ENCODE measurements around the gene CRIM1. TPM values are rescaled to one million over a fixed set of nuclear protein-coding genes. Genes with fewer than 3 reads are reported as not detected.
A peak's percentile ranks its signal among the peaks of the same experiment; 100 is the strongest.

CRIM1 gene
- total and polyA plus RNA-seq, 12 donors: 14.1 to 83.6 (median 54.8) TPM

DNA sequence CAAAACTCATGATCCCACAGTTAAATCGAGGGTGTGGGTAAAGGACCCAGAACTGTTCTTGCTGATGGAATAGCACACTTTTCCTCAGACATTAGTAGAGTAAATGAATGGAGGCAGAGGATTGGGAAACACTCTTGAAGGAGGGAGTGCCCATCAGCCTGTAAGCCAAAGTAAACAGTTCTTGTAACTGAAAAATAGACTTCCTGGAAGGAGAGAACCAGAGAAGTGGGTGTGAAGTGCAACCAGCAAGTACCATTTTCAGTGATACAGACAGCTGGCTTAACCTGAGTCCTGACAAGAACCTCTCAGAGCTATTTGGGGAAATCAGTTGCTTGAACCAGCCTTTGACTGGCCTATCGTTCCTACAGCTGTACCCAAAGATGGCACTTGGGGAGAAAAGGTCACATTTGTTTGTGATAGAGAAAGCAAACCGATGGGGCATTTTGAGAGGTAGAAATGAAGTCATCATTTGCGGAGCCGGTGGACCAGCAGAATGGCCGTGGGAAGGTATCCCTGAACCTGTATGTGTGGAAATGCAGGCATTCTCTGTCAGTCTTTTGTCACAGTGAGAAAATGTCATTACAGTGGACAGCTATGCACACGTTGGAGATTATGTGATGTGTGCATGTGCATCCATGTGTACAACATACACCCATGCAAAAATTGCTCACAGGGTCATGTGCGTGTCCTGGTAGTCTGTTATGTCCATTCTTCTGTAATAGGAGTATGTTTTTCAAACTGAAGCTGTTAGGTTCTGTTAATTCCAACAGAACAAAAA lies 17.8 kb downstream of the CRIM1 start:
- Histone ChIP-seq H3K4me3 (no peak overlapping the region), H3K27me3 (no peaks in the 10 kb centered on the region), H3K4me1 (peaks cover 36 to 98% (median 87%) of the 10 kb centered on the region in 9 donors), H3K27ac (peak overlapping the region in 7 of 10 donors; percentile 7 to 73 (median 19)), H3K9me3 (no peaks in the 10 kb centered on the region), H3K36me3 (peaks cover 0 to 3% (median 0%) of the 10 kb centered on the region in 9 donors)
- TF ChIP-seq, protein P1, sequence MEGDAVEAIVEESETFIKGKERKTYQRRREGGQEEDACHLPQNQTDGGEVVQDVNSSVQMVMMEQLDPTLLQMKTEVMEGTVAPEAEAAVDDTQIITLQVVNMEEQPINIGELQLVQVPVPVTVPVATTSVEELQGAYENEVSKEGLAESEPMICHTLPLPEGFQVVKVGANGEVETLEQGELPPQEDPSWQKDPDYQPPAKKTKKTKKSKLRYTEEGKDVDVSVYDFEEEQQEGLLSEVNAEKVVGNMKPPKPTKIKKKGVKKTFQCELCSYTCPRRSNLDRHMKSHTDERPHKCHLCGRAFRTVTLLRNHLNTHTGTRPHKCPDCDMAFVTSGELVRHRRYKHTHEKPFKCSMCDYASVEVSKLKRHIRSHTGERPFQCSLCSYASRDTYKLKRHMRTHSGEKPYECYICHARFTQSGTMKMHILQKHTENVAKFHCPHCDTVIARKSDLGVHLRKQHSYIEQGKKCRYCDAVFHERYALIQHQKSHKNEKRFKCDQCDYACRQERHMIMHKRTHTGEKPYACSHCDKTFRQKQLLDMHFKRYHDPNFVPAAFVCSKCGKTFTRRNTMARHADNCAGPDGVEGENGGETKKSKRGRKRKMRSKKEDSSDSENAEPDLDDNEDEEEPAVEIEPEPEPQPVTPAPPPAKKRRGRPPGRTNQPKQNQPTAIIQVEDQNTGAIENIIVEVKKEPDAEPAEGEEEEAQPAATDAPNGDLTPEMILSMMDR (IDR thresholded peaks at IDR 0.05): no peak
- 72 to 83% methylated on average over 8 of the region's 8 CpGs for WGBS, 2 donors
- intact Hi-C loops (cut with DNase I): no loop called here
- ATAC-seq: peak in 7 of 8 donors; percentile 25 to 70 (median 36)
- no peak for DNase-seq

DNA sequence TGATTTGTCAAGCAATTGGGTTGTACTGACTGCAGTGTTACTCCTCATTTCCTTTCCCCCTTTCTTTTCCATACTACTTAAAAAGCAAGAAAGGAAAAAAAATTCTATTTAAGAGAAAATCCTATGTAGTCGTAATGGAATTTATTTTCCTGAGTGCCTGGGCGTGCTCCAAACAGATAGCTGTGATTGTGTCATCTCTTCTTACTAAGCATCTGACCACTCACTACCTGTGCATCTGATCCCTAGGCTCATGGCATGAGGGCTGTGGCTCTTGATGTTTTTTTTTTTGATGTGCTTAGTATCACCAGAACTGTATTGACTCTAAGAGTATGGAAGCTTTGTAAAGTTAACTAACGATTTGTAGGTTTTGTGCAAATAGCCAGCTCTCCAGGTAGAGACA lies 19.0 kb downstream of the CRIM1 start:
- Histone ChIP-seq H3K4me1 (peaks cover 31 to 94% (median 76%) of the 10 kb centered on the region in 9 donors), H3K9me3 (no peaks in the 10 kb centered on the region), H3K4me3 (no peak overlapping the region), H3K36me3 (peaks cover 0 to 10% (median 0%) of the 10 kb centered on the region in 9 donors), H3K27me3 (no peaks in the 10 kb centered on the region), H3K27ac (no peak overlapping the region)
- DNase-seq (no peak), ATAC-seq (no peak)
- 91 to 94% methylated on average over 3 of the region's 3 CpGs for WGBS, 2 donors
- intact Hi-C loops (cut with DNase I): no loop called here
- TF ChIP-seq, protein P1 (IDR thresholded peaks at IDR 0.05): no peak

DNA sequence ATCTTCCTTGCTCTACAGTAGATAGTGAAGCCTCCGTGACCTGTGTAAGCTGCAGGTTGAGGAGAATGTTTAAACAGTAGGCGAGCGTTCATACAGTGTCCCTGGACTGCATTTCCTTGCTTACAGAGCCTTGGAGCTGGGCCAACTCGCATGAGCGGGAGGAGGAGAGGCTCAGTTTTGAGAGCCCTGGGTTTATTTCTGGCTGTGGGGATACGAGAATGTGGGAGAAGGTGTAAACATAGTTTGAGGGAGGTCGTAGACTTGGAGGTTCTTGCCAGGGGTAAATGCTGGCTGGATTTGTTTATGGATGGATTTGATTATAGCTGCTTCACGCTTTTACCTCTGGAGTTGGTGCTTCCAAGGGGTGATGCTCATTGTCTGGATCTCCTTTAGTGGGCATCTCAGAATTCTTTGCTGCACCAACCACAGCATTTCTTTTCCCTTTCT lies 20.8 kb downstream of the CRIM1 start:
- TF ChIP-seq, protein P1 (IDR thresholded peaks at IDR 0.05): no peak

DNA sequence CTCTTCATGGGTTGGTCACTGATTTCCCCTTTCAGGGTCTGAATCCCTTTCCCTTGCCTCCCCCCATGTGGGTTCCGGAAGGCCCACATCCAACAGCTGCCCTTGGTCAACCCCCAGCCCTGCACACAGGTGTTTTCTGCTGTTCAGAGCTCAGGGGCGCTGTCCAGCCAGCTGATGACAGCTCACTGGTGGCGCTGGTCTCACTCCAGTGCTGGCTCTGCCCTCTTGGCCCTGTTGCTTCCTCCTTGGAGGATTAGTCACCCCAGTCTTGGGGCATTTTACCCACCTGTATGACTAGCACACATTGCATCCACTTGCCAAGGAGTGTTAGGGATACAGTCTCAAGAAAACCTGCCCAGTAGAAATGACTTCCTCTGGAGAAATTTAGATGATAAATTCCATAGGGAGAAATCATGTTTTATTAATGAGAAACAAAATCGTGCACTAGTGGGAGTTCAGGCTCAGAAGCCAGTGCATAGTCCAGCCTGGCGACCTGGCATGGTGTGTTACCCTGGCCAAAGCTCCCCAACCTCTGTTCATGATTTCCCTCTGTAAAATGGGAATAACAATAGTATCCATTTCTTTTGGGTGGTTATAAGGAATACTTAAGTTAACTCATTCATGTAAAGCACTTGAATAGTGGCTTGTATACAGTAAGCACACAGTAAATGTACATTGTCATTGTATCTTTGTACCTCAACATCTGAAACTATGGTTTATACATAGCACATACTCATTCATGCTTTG lies 21.6 kb downstream of the CRIM1 start:
- peak overlapping the region in 2 of 10 donors; percentile 1 to 38 for H3K27ac ChIP-seq
- H3K27me3 ChIP-seq: no peaks in the 10 kb centered on the region
- peaks cover 26 to 93% (median 63%) of the 10 kb centered on the region in 9 donors for H3K4me1 ChIP-seq
- DNase-seq (no peak), ATAC-seq (peak in 5 of 8 donors; percentile 31 to 70 (median 69))
- H3K9me3 ChIP-seq: no peaks in the 10 kb centered on the region
- 74 to 83% methylated on average over 5 of the region's 5 CpGs for WGBS, 2 donors
- no peak overlapping the region for H3K4me3 ChIP-seq
- TF ChIP-seq, protein P1 (IDR thresholded peaks at IDR 0.05): no peak
- intact Hi-C loops (cut with DNase I): no loop called here
- peaks cover 0 to 21% (median 0%) of the 10 kb centered on the region in 9 donors for H3K36me3 ChIP-seq

More for the DNA sequence above, 20.8 kb downstream of the CRIM1 start:
- Histone ChIP-seq H3K9me3 (no peaks in the 10 kb centered on the region), H3K4me3 (peak overlapping the region in 1 of 10 donors; percentile 0), H3K27me3 (no peaks in the 10 kb centered on the region), H3K27ac (peak overlapping the region in 3 of 10 donors; percentile 1 to 38 (median 4)), H3K4me1 (peaks cover 33 to 93% (median 66%) of the 10 kb centered on the region in 9 donors), H3K36me3 (peaks cover 0 to 21% (median 0%) of the 10 kb centered on the region in 9 donors)
- DNase-seq: peak; percentile 77 to 81
- peak; percentile 62 to 82 (median 75) for ATAC-seq
- intact Hi-C loops (cut with DNase I): no loop called here
- WGBS, 2 donors: 14% methylated on average over 8 of the region's 8 CpGs
